ENCODE results near the gene NAALADL1.
"Not testable (repeated sequence)": the region's sequence is repeated elsewhere in the genome, so short reads cannot be mapped to it uniquely, and the experiment has no call there.

NAALADL1 gene

DNA sequence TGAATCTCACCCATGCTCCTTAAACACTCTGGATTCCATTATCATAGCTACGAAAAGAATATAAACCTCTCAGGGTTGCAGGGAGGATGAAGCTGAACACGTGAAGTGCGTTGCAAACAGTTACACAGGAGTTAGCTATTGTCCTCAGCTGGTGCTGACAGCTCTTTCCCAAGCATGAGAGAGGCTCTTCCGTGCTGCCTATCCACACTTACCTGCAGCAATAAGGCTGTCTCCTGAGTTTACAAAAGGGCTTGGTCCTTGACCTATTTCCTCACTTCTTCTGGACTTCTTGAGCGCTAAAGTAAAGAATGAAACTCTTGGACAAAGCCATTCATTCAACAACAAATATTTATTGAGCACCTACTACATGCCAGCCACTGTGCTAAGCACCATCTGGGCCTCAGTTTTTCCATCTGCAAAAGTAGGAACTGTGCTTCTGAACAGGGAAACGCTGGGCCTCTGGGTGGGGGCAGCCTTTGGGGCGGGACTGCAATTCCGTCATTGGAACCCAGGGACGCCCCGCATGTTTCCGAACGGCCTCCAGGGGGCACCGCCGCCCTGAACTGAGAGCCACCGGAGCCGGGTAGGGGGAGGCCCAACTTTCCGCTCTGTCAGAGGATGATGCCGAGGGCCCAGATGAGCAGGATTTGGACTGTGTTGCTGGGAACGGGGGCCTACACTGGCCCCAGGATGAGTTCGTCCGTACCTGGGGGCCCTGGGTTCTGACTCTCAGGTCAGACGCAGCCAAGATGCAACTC lies 45.0 kb downstream of the NAALADL1 start:
- DNase-seq, result peak; percentile 84

DNA sequence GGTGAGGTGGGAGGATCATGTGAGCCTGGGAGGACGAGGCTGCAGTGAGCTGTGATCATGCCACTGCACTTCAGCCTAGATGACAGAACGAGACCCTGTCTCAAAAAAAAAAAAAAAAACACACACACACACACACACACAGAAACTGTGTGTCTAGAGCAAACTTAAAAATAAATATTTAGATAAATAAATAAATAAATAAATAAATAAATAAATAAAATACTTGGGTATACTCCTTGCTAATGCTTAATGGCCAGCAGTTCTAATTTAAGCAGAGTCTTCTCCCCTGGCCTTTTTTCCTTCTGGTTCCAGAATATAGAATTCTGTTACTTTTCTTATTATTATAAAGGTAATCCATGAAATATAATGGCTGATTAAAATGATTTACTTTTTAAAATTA lies 49.5 kb downstream of the NAALADL1 start:
- DNase-seq, result no peak

DNA sequence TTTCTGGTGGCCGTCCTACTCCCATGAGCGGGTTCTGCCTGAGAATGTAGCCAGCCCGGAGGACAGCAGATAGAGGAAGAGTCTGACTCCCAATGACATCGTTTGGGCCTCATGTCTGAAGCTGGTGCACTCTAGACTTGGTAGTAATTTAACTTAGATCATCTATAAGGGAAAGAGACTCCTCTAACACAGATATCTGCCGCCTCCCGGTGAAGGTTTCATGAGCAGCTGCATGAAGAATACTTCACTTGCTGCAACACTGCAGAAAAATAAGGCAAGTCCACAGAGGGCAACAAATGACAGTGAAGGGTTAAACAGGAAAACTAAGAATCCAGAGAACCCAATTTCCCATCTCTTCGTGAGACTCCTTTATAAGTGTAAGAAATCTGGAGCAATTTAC lies 50.3 kb downstream of the NAALADL1 start:
- no peak for DNase-seq

DNA sequence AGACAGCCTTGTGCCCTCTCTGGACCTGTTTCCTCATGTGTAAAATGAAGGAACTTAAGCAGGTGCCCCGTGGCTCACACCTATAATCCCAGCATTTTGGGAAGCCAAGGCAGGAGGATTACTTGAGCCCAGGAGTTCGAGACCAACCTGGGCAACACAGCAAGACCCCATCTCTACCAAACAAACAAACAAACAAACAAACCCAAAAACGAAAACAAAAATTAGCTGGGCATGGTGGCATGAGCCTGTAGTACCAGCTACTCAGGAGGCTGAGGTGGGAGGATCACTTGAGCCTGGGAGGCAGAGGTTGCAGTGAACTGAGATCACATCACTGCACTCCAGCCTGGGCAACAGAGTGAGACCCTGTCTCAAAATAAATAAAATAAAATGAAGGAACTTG lies 54.4 kb downstream of the NAALADL1 start:
- not testable (repeated sequence) for DNase-seq

- no peak for DNase-seq
Measured at GRCh38 chr11:65003282-65003681, 55.1 kb downstream of the NAALADL1 start.

DNA sequence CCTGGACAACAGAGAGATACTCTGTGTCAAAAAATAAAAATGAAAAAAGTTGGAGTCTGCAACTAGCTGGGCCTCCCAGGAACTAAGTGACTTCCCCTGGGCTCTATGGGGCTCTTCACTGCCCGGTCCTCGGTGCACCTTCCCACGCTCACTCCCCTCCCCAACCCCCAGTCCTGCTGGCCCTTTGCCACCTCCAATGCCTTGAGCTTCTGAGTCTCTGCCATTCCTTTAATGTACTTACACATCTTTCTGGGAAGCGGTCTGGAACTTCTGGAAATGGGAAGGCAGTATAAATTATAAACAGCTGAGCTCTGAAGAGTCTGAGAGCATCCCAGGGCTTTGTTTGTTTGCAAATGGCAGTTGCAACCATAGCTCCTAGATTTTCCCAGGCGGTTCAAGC lies 55.6 kb downstream of the NAALADL1 start:
- no peak for DNase-seq

GRCh38 chr11:64999478-64999877 lies 58.9 kb downstream of the NAALADL1 start:
- DNase-seq, result no peak

DNA sequence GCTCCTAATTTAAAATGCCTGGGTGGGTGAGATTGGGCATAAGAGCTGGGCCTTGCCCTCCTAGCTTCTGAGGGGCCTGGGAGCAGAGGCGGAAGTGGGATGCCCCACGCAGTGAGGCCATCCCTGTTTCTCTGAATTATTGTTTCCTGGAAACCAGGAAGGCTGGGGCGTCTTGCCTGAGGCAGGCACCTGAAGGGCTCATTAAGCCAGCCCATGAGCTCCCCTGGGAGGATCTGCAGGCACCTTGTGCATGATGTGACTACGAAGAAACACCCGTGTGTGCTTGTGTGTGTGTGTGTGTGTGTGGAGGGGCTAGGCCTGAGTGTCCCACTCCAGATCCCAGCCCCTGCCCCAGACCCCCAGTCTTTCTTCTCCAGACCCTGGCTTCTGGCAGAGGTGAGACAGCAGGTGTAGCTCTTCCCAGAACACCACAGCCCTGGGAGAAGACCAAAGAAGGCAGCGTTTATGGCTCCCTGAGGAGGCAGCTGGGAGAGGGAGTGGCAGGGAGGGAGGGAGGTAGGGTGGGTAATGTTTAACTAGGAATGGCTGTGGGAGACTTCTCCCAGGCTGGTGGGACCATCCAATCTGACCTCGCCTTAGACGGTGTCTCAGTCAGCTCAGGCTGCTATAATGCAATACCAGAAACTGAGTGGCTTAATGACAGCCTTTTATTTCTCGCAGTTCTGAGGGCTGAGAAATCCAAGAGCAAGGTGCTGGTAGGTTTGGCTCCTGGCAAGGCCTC lies 59.5 kb downstream of the NAALADL1 start:
- no peak for DNase-seq

DNA sequence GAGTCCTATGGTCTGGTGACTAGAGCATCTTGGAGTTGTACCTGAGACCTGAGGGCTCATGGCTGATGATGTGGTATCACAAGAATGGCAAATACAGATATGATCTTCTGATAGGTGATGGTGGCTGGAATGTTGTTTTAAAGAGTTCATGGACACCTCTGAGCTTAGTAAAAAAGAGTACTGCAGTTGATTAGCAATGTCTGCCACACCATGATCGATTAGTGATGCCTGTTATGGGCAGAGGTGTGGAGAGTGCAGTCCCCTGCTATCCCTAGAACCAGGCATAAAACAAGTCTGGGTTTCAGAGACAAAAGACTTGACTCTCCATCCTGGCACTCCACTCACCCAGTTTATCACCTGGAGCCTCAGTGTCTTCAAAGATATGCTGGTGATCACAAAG lies 60.2 kb downstream of the NAALADL1 start:
- no peak for DNase-seq

GRCh38 chr11:64996710-64997380 lies 61.5 kb downstream of the NAALADL1 start, which contains the start of gene BATF2:
Gene BATF2, minus strand, starts transcription at chr11:64996971. Its CDS starts 57 bp downstream, at chr11:64996914.
- DNase-seq, result no peak

- no peak for DNase-seq
Measured at GRCh38 chr11:64996327-64996709, 62.0 kb downstream of the NAALADL1 start.
